ENCODE data around the gene CRTAC1.

Gene CRTAC1

DNA sequence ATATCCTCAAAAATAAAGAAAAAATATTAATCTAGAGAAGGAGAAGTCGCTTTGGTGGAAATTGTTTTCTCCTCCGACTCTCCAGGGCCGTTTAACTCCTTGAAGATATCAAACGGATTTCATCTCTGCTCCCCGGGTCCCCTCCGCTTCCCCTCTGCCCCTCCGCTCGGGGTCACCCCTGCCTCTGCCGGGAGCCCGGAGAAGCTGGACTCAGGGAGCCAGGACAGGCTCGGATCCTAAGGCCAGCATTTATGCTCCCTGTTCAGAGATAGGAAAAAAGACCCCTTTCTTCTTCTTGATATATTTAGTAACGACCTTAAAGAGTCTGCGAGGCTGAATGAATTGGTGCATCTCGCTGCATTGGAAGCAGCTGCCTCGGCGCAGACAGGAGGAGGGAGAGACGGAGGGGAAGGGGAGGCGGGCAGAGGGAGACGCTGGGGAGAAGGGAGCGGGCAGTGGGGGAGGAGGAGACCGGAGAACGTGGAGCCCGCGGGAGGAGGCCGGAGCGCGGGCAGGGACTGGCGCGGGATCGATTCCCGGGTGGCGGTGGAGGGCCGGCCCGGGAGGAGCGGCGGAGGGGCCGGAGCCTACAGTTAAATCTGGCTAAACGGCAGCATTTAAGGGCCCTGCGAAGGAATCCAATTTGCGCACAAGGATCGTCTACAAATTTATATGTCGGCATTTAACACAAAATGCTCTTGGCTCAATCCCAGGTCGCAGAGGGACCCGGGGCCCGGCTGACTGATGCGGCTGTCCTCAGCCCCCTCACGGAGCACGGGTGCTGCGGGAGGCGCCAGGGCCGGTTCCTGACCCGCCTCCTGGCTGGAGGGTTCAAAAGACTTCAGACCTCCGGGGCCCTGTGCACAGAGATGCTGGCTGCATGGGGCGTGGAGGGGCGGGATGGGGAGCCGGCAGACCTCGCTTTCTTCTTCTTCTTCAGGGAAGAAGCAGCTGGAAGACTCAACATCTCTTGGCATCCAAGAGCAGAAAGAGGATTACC, 55.6 kb downstream of the CRTAC1 start:
- DNase-seq (ENCODE audit: low read depth in 2 of 2) = no peak

- no peak for DNase-seq (ENCODE audit: low read depth in 2 of 2)
Measured at GRCh38 chr10:97974100-97974499, 56.3 kb downstream of the CRTAC1 start.

DNA sequence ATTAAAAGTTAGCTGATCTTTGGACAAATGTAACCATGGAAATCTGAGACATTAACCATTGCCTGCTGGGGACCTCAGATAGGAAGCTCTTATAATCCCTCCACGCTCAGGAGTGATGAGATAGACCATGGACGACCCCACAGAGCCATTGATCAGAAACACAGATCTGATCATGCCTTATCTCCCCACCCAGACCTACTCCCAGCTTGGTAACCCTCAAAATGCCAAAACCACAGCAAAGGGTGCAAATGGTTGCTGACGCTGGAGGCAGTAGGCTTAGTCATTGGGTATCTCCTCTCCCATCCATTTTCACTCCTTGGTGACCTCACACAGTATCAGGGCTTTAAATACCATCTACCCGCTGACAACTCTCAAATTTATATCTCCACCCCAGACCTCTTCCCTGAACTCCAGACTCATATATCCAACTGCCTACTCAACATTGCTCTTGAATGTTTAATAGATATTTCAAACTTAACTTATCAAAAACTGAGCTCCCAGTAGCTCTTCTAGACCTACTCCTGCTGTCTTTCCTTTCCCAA, 60.8 kb downstream of the CRTAC1 start:
- no peak for DNase-seq (ENCODE audit: low read depth in 2 of 2)

DNA sequence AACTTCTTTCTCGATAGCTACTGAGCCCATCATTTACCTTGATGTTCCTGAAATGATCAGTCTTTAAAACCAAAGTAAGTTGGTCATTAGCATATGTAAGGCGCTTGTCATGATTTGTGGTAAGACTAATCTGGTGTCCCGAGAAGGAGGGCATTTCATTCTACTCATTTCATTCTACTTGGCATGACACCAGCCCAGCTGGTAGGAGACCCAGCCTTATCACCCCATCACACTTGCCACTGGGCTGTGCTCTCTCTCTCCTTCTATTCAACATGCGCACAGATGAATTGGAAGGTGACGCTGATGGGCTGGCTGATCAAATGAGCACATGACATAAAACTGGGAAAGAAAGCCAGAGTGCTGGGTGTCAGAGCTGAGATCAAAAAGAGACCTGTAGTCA, 65.7 kb downstream of the CRTAC1 start:
- DNase-seq (ENCODE audit: low read depth in 2 of 2) = no peak

DNA sequence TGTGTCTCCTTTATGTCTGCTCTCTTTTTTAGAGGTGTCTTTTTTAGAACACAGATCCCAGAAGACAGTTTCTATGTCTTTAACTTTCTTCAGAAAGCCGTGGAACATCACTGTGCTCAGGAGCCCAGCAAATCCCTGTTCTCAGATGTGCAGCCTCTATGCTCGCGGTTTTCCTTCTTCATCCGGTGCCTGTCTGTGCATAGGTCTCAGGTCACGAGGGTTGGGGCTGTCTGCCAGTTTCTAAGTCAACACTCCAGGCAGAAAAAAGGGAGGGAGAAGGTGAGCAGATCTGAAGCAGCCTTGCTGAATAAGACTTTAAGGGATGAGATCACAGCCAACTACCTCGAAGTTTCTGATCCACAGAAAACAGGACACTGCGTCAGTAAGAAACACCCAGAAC, 68.5 kb downstream of the CRTAC1 start:
- DNase-seq (ENCODE audit: low read depth in 2 of 2) = no peak

GRCh38 chr10:97960269-97961056, 70.0 kb downstream of the CRTAC1 start:
- DNase-seq (ENCODE audit: low read depth in 2 of 2) = no peak

DNA sequence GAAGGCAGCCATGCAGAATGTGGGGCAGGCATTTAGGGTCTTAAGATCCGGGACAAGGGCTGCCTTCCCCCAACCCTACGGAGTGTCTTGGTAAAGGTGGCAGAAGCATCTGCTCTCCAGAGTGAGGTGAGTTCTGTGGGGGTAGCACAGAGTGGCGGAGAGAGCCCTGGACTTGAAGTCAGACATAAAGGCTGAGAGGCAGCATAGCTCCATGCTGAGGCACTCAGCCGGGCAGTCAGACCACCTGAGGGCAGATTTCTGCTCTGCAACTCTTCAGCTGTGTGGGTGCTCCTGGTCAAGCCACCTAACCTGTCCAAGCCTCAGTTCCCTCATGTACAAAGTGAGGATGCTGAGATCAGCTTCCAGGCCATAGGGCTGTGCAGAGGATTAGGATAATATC, 81.0 kb downstream of the CRTAC1 start:
- DNase-seq (ENCODE audit: low read depth in 2 of 2) = no peak

- DNase-seq (ENCODE audit: low read depth in 2 of 2) = no peak
Measured at GRCh38 chr10:97948822-97949221, 81.6 kb downstream of the CRTAC1 start.

- DNase-seq (ENCODE audit: low read depth in 2 of 2) = no peak
Measured at GRCh38 chr10:97944772-97945171, 85.6 kb downstream of the CRTAC1 start.

GRCh38 chr10:97943294-97943693, 87.1 kb downstream of the CRTAC1 start:
- no peak for DNase-seq (ENCODE audit: low read depth in 2 of 2)

- DNase-seq (ENCODE audit: low read depth in 2 of 2) = no peak
Measured at GRCh38 chr10:97940534-97940933, 89.9 kb downstream of the CRTAC1 start.

DNA sequence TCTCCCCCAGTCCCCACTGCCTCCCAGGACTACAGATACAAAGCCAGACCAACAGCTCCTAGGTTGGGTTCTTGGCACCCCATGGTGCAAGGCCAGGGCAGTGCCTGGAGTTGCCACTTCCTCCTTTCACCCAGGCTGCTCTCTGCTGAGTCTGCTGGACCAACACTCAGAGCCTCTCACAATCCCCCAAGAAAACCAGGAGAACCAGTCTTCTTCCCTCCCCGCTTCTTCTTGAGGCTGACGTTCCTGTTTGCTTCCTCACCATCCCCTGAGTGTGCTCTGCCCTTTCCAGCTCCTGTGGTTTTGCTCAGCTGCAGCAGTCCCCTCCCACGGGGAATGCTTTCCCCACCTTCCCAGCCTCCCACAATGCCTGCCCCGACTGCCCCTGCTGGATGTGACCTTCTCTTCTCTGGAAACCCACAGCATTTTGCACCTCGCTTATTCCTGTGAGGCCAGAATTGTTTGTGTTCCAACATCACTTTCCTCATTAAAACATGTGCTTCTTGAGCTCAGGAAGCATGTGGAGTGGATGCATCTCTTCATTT, 90.9 kb downstream of the CRTAC1 start:
- DNase-seq (ENCODE audit: low read depth in 2 of 2) = no peak

DNA sequence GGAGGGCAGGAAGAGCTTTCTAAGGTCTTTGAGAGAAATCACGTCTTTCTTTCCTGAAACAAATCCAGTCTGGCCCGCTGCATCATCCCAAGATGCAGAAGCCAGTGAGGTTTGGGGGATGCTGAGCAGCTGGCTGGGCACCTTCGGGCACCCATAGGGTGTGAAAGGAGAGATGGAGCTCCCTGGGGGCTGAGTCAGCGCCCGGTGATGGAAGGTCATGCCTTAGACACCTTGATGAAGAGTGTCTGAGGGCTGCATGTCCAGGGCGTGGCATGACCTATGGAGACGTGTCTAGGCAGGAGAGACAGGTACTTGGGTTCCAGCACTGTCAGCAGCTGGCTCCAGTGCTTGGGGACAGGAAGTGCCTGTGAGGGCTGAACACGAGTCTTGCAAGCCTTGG, 92.5 kb downstream of the CRTAC1 start:
- DNase-seq (ENCODE audit: low read depth in 2 of 2) = no peak

GRCh38 chr10:97937054-97937453, 93.4 kb downstream of the CRTAC1 start:
- no peak for DNase-seq (ENCODE audit: low read depth in 2 of 2)

DNA sequence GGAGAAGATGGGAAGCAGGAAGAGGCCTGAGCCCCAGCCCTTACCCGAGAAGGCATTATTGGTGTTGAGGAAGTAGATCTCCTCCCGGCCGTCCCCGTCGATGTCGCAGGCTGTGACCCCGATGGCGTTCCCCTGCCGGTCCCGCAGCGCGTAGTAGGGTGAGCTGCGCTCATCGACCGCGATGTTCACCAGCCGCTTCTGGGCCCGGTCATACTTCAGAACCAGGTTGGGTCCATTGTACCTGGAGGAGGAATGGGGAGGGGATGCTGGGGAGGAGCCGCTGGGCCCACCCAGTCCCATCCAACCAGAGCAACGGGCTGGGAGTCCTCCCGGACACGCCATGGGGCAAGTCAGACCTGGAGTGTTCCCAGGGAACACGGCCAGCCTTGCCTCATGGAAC, 94.3 kb downstream of the CRTAC1 start:
- DNase-seq (ENCODE audit: low read depth in 2 of 2) = no peak

DNA sequence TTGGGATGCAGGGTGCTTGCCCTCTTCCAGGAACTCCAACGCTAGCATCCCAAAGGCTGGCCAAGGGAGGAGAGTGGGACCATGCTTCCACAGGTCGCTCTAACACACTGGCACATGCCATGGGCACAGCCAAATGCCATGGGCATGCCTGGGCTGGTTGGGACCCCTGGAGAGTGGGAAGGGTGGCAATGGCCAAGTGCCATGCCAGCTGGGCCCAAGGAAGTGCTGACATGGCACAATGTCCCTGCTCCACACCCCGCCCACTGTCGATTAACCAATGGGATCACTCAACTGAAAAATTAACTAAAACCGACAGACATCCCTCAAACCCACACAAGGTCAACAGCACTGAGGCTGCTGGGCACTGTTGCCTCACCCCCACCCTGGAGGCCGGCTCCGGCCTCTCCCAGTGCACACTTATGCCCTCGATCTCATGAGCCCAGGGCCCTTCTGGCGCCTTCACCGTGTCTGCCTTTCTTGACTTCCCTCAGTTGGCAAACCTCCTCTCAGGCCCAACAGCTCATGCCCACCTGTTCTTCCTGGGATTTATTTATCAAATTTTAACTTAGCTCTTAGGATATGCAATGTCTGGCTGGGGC, 97.4 kb downstream of the CRTAC1 start:
- DNase-seq (ENCODE audit: low read depth in 2 of 2) = no peak

GRCh38 chr10:97931041-97931440, 99.4 kb downstream of the CRTAC1 start:
- DNase-seq (ENCODE audit: low read depth in 2 of 2) = no peak

DNA sequence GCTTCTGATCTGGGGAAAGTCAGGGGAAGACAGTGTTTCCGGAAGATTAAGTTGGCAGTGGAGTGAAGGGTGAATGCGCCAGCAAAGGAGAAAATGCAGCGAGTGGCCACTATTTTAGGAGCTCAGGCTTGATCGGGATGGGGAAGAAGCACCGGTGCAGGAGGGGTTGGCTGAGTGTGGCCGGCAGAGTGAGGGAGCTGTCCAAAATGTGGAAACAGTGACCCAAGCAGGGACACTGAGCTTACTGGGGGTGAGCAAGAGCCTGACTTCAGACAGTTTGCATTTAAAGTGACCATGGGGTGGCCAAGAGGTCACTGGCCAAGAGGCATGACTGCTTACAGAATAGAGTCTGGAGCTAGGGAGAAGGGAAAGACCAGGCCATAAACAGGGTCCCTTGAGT, 101.5 kb downstream of the CRTAC1 start:
- no peak for DNase-seq (ENCODE audit: low read depth in 2 of 2)

GRCh38 chr10:97927622-97928021, 102.8 kb downstream of the CRTAC1 start:
- DNase-seq (ENCODE audit: low read depth in 2 of 2) = no peak

GRCh38 chr10:97926055-97926454, 104.4 kb downstream of the CRTAC1 start:
- DNase-seq (ENCODE audit: low read depth in 2 of 2) = no peak

DNA sequence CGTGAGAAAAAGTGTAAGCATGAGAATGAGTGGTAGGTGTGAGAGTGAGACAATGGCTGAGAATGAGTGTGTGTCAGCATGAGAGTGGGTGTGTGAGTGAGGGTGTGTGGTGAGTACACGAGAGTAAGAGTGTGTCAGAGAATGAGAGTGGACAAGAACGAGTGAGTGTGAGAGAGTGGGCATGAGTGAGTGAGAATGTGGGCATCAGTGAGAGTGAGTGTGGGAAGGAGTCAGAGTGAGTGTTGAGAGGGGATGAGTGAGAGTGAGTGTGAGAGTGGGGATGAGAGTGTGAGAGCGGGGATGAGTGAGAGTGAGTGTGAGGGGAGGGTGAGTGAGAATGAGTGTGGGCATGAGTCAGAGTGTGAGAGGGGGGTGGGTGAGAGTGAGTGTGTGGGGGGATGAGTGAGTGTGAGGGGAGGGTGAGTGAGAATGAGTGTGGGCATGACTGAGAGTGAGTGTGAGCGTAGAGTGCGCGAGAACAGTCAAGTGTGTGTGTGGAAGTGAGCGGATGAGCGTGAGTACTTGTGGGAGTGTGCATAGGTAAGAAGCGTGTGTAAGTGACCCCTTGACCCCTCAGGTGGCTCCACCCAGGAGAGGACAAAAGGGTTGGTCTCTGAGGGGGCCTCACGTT, 105.0 kb downstream of the CRTAC1 start:
- no peak for DNase-seq (ENCODE audit: low read depth in 2 of 2)

Measured in stimulated activated CD4-positive, alpha-beta T cell treated with anti-CD3 and anti-CD28 coated beads, Interleukin-4, amount 100 ng/mL, for 48 hours (primary cell).